GM10266 (cell line): ENCODE results near the gene ETV6.
A peak's percentile ranks its signal among the peaks of the same experiment; 100 is the strongest.
"Not testable (repeated sequence)": the region's sequence is repeated elsewhere in the genome, so short reads cannot be mapped to it uniquely, and the experiment has no call there.

Source experiments
- DNase-seq: peaks from one replicate; pipeline ENCODE4 v3.0.0; 2012; ENCODE audit errors: extremely low spot score
- TF ChIP-seq, protein P1 (sequence below): IDR thresholded peaks from 2 replicates; pipeline ENCODE4 v1.5.1; 2012; ENCODE audit warnings: mild to moderate bottlenecking, low read depth; ENCODE audit not compliant: control insufficient read depth, insufficient read depth; ENCODE audit errors: missing control alignments

The ETV6 gene

GRCh38 chr12:11901701-11902524, 252.4 kb downstream of the ETV6 start:
- TF ChIP-seq, protein P1, sequence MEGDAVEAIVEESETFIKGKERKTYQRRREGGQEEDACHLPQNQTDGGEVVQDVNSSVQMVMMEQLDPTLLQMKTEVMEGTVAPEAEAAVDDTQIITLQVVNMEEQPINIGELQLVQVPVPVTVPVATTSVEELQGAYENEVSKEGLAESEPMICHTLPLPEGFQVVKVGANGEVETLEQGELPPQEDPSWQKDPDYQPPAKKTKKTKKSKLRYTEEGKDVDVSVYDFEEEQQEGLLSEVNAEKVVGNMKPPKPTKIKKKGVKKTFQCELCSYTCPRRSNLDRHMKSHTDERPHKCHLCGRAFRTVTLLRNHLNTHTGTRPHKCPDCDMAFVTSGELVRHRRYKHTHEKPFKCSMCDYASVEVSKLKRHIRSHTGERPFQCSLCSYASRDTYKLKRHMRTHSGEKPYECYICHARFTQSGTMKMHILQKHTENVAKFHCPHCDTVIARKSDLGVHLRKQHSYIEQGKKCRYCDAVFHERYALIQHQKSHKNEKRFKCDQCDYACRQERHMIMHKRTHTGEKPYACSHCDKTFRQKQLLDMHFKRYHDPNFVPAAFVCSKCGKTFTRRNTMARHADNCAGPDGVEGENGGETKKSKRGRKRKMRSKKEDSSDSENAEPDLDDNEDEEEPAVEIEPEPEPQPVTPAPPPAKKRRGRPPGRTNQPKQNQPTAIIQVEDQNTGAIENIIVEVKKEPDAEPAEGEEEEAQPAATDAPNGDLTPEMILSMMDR: no peak
- DNase-seq: peak; percentile 36

- DNase-seq: peak; percentile 16
- TF ChIP-seq, protein P1: no peak
Measured at GRCh38 chr12:11902525-11902875, 253.0 kb downstream of the ETV6 start.

- no peak for DNase-seq
- TF ChIP-seq, protein P1: no peak
Measured at GRCh38 chr12:11904124-11904523, 254.7 kb downstream of the ETV6 start.

DNA sequence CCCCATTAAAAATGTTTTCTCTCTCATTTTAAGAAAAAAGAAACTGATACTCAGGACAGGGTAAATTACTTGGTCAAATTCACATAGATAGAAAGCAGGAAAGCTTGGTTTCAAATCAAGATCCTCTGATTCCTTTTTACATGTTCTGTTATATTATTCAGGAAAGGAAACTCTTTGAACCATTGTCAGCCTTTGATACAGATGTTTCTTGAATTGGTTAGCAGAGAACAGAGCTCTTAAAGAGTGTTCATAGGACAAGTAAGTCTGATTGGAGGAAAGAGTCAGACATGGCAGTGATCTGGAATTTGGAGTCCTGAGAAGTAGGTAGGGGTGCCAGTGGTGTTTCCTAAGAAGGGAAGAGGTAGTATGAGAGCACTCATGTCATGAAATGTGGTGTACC, 256.1 kb downstream of the ETV6 start:
- DNase-seq: no peak
- TF ChIP-seq, protein P1: no peak

DNA sequence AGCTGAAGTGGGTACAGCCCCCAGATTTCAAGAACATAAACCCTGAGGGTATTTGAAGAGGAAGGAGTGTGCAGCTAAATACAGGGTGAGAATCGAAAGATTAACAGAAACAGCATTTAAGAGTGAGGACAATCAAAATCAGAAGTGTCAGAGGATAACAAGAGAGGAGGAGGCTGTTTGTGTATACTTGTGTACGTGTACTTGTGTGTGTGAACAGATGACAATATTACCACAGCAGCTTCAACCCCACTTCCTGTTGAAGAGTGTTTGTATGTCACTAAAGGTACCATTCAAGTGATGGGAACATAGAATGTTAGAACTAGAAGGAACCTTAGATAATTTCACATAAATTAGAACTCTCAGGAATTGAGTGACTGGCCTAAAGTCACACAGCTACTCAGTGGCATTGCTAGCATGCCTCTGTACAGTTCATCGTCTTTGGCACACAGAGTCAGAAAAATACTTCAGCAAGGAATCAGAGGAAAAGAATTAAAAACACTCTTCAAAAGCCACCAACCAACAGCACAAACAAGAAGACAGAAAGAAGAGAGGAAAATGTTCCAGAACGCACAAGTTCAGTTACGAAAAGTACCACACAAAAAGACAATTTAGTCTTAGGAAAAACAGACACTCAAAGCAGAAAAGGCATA, 256.9 kb downstream of the ETV6 start:
- TF ChIP-seq, protein P1: no peak
- no peak for DNase-seq

DNA sequence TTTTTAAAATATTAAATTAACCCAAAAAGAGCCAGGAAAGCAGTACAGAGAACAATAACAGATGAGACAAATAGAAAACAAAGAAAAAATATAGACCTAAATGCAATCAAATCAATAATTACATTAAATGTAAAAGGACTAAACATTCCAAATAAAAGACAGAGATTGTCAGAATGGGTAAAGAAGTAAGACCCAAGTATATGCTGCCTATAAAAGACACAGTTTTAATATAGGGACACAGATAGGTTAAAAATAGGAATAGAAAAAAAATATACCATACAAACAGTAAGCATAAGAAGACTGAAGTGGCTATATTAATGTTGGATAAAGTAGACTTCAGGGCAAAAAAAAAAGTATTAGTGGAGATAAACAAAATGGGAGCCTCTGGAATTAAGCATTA, 258.2 kb downstream of the ETV6 start:
- no peak for DNase-seq
- TF ChIP-seq, protein P1: no peak

DNA sequence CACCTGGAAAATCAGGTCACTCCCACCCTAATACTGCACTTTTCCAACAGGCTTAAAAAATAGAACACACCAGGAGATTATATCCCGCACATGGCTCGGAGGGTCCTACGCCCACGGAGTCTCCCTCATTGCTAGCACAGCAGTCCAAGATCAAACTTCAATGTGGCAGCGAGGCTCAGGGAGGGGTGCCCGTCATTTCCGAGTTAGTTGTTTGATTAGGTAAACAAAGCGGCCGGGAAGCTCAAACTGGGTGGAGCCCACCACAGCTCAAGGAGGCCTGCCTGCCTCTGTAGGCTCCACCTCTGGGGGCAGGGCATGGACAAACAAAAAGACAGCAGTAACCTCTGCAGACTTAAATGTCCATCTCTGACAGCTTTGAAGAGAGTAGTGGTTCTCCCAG, 259.9 kb downstream of the ETV6 start:
- not testable (repeated sequence) for DNase-seq

GRCh38 chr12:11916113-11916512, 266.6 kb downstream of the ETV6 start:
- TF ChIP-seq, protein P1: no peak
- DNase-seq: no peak
